ENCODE results near the gene XKR8. TPM values are rescaled to one million over a fixed set of nuclear protein-coding genes. Genes with fewer than 3 reads are reported as not detected.

The XKR8 gene
- total and polyA plus RNA-seq, 3 experiments from 2014 or later, result 7.3 to 23.3 (median 8.9) TPM

GRCh38 chr1:27957655-27958054 lies 2.1 kb upstream of the XKR8 start:
- Mint-ChIP-seq H3K27me3 (peaks cover 6 to 8% of the 10 kb centered on the region in 2 donors), H3K4me3 (peak overlapping the region in 3 of 7 donors; percentile 51 to 84 (median 73)), H3K36me3 (peaks cover 0 to 3% (median 0%) of the 10 kb centered on the region in 3 donors), H3K9me3 (no peaks in the 10 kb centered on the region), H3K27ac (peak overlapping the region in 2 of 8 donors; percentile 43 to 66), H3K4me1 (peaks cover 20 to 27% (median 21%) of the 10 kb centered on the region in 3 donors)
- ChIA-PET POLR2A (no interaction called here), CTCF (interaction anchor here (1.4 kb wide), 1 partner anchor 17 kb away, joined by 9 read pairs; no protein-coding TSS in a partner anchor)
- Histone ChIP-seq H3K4me1 (ENCODE audit: insufficient read depth, low read length) (peaks cover 20% of the 10 kb centered on the region), H3K36me3 (ENCODE audit: insufficient read depth, low read length) (no peaks in the 10 kb centered on the region), H3K9me3 (ENCODE audit: low read length) (no peaks in the 10 kb centered on the region), H3K27me3 (ENCODE audit: insufficient read depth, low read length, poor library complexity, severe bottlenecking) (no peaks in the 10 kb centered on the region), H3K4me3 (ENCODE audit: low read length) (no peak overlapping the region), H3K27ac (ENCODE audit: low read depth, low read length) (no peak overlapping the region)
- DNase-seq, result no peak

- peaks cover 20 to 29% (median 22%) of the 10 kb centered on the region in 3 donors for H3K4me1 Mint-ChIP-seq
- peaks cover 0 to 10% (median 0%) of the 10 kb centered on the region in 3 donors for H3K36me3 Mint-ChIP-seq
- ChIA-PET POLR2A (no interaction called here), CTCF (interaction anchor here (1.5 kb wide), 1 partner anchor 82 kb away, joined by 3 read pairs; no protein-coding TSS in a partner anchor)
- no peaks in the 10 kb centered on the region for H3K9me3 Mint-ChIP-seq
- Histone ChIP-seq H3K4me3 (ENCODE audit: low read length) (no peak overlapping the region), H3K9me3 (ENCODE audit: low read length) (no peaks in the 10 kb centered on the region), H3K36me3 (ENCODE audit: insufficient read depth, low read length) (no peaks in the 10 kb centered on the region), H3K4me1 (ENCODE audit: insufficient read depth, low read length) (peaks cover 20% of the 10 kb centered on the region), H3K27ac (ENCODE audit: low read depth, low read length) (peak overlapping the region; percentile 69), H3K27me3 (ENCODE audit: insufficient read depth, low read length, poor library complexity, severe bottlenecking) (no peaks in the 10 kb centered on the region)
- peak overlapping the region in 2 of 7 donors; percentile 36 to 85 for H3K4me3 Mint-ChIP-seq
- H3K27me3 Mint-ChIP-seq, result peaks cover 6 to 8% of the 10 kb centered on the region in 2 donors
- DNase-seq, result no peak
- H3K27ac Mint-ChIP-seq, result no peak overlapping the region
These were observed 1.3 kb upstream of the XKR8 start for GRCh38 chr1:27958513-27958912.

GRCh38 chr1:27960762-27961645 lies 1.2 kb downstream of the XKR8 start:
- Histone ChIP-seq H3K4me3 (ENCODE audit: low read length) (peak overlapping the region; percentile 86), H3K9me3 (ENCODE audit: low read length) (no peaks in the 10 kb centered on the region), H3K4me1 (ENCODE audit: insufficient read depth, low read length) (peaks cover 20% of the 10 kb centered on the region), H3K27me3 (ENCODE audit: insufficient read depth, low read length, poor library complexity, severe bottlenecking) (no peaks in the 10 kb centered on the region), H3K36me3 (ENCODE audit: insufficient read depth, low read length) (peaks cover 5% of the 10 kb centered on the region), H3K27ac (ENCODE audit: low read depth, low read length) (no peak overlapping the region)
- Mint-ChIP-seq H3K9me3 (no peaks in the 10 kb centered on the region), H3K27ac (peak overlapping the region; percentile 75 to 95 (median 84)), H3K27me3 (peaks cover 0 to 1% of the 10 kb centered on the region in 2 donors), H3K4me1 (peaks cover 22 to 31% (median 24%) of the 10 kb centered on the region in 3 donors), H3K36me3 (peaks cover 0 to 32% (median 6%) of the 10 kb centered on the region in 3 donors), H3K4me3 (peak overlapping the region; percentile 75 to 93 (median 86))
- CTCF ChIA-PET, result interaction anchor here (1.1 to 1.7 kb wide), 4 partner anchors 9 to 103 kb away, joined by 3 to 6 read pairs (median 3); no protein-coding TSS in a partner anchor
- POLR2A ChIA-PET, result interaction anchor here (1.0 to 1.4 kb wide), 2 partner anchors 8 to 11 kb away, joined by 3 to 4 read pairs; no protein-coding TSS in a partner anchor
- DNase-seq, result no peak

GRCh38 chr1:27961646-27962221 lies 2.0 kb downstream of the XKR8 start:
- POLR2A ChIA-PET, result interaction anchor here (1.0 kb wide), 1 partner anchor 10 kb away, joined by 3 read pairs; no protein-coding TSS in a partner anchor
- peaks cover 5% of the 10 kb centered on the region for H3K36me3 ChIP-seq (ENCODE audit: insufficient read depth, low read length)
- Mint-ChIP-seq H3K9me3 (no peaks in the 10 kb centered on the region), H3K27ac (peak overlapping the region; percentile 75 to 95 (median 84)), H3K4me3 (peak overlapping the region; percentile 75 to 93 (median 86)), H3K36me3 (peaks cover 0 to 40% (median 9%) of the 10 kb centered on the region in 3 donors), H3K27me3 (no peaks in the 10 kb centered on the region), H3K4me1 (peaks cover 22 to 31% (median 24%) of the 10 kb centered on the region in 3 donors)
- CTCF ChIA-PET, result interaction anchor here (1.3 kb wide), 1 partner anchor 10 kb away, joined by 4 read pairs; no protein-coding TSS in a partner anchor
- H3K27me3 ChIP-seq (ENCODE audit: insufficient read depth, low read length, poor library complexity, severe bottlenecking), result no peaks in the 10 kb centered on the region
- peaks cover 20% of the 10 kb centered on the region for H3K4me1 ChIP-seq (ENCODE audit: insufficient read depth, low read length)
- no peak overlapping the region for H3K27ac ChIP-seq (ENCODE audit: low read depth, low read length)
- no peaks in the 10 kb centered on the region for H3K9me3 ChIP-seq (ENCODE audit: low read length)
- no peak for DNase-seq
- H3K4me3 ChIP-seq (ENCODE audit: low read length), result no peak overlapping the region

- H3K9me3 ChIP-seq (ENCODE audit: low read length), result no peaks in the 10 kb centered on the region
- H3K27me3 ChIP-seq (ENCODE audit: insufficient read depth, low read length, poor library complexity, severe bottlenecking), result no peaks in the 10 kb centered on the region
- H3K4me1 ChIP-seq (ENCODE audit: insufficient read depth, low read length), result peaks cover 20% of the 10 kb centered on the region
- Mint-ChIP-seq H3K27ac (peak overlapping the region in 3 of 8 donors; percentile 36 to 83 (median 58)), H3K27me3 (no peaks in the 10 kb centered on the region), H3K9me3 (no peaks in the 10 kb centered on the region), H3K4me1 (peaks cover 22 to 33% (median 27%) of the 10 kb centered on the region in 3 donors), H3K4me3 (peak overlapping the region in 1 of 7 donors; percentile 65), H3K36me3 (peaks cover 0 to 56% (median 12%) of the 10 kb centered on the region in 3 donors)
- POLR2A ChIA-PET, result no interaction called here
- H3K4me3 ChIP-seq (ENCODE audit: low read length), result no peak overlapping the region
- H3K27ac ChIP-seq (ENCODE audit: low read depth, low read length), result no peak overlapping the region
- H3K36me3 ChIP-seq (ENCODE audit: insufficient read depth, low read length), result peaks cover 5% of the 10 kb centered on the region
- CTCF ChIA-PET, result interaction anchor here (1.2 to 1.3 kb wide), 2 partner anchors 8 to 106 kb away, joined by 3 to 4 read pairs; no protein-coding TSS in a partner anchor
- DNase-seq, result no peak
These were observed 3.6 kb downstream of the XKR8 start for GRCh38 chr1:27963393-27963792.

GRCh38 chr1:27966402-27967105 lies 6.8 kb downstream of the XKR8 start:
- no peak overlapping the region for H3K27ac ChIP-seq (ENCODE audit: low read depth, low read length)
- H3K4me3 ChIP-seq (ENCODE audit: low read length), result no peak overlapping the region
- ChIA-PET POLR2A (no interaction called here), CTCF (interaction anchor here (0.8 kb wide), 1 partner anchor 22 kb away, joined by 3 read pairs; no protein-coding TSS in a partner anchor)
- H3K36me3 Mint-ChIP-seq, result peaks cover 0 to 70% (median 13%) of the 10 kb centered on the region in 3 donors
- no peak overlapping the region for H3K4me3 Mint-ChIP-seq
- peaks cover 5% of the 10 kb centered on the region for H3K36me3 ChIP-seq (ENCODE audit: insufficient read depth, low read length)
- no peaks in the 10 kb centered on the region for H3K27me3 Mint-ChIP-seq
- H3K4me1 Mint-ChIP-seq, result peaks cover 14 to 30% (median 29%) of the 10 kb centered on the region in 3 donors
- no peaks in the 10 kb centered on the region for H3K9me3 Mint-ChIP-seq
- peak overlapping the region in 3 of 8 donors; percentile 42 to 50 (median 48) for H3K27ac Mint-ChIP-seq
- H3K9me3 ChIP-seq (ENCODE audit: low read length), result no peaks in the 10 kb centered on the region
- peaks cover 6% of the 10 kb centered on the region for H3K4me1 ChIP-seq (ENCODE audit: insufficient read depth, low read length)
- DNase-seq, result no peak
- H3K27me3 ChIP-seq (ENCODE audit: insufficient read depth, low read length, poor library complexity, severe bottlenecking), result no peaks in the 10 kb centered on the region

- H3K27me3 Mint-ChIP-seq, result no peaks in the 10 kb centered on the region
- ChIA-PET POLR2A (no interaction called here), CTCF (interaction anchor here (0.8 kb wide), 1 partner anchor 21 kb away, joined by 3 read pairs; no protein-coding TSS in a partner anchor)
- Histone ChIP-seq H3K36me3 (ENCODE audit: insufficient read depth, low read length) (peaks cover 5% of the 10 kb centered on the region), H3K27ac (ENCODE audit: low read depth, low read length) (no peak overlapping the region), H3K27me3 (ENCODE audit: insufficient read depth, low read length, poor library complexity, severe bottlenecking) (no peaks in the 10 kb centered on the region), H3K9me3 (ENCODE audit: low read length) (no peaks in the 10 kb centered on the region), H3K4me1 (ENCODE audit: insufficient read depth, low read length) (peaks cover 5% of the 10 kb centered on the region), H3K4me3 (ENCODE audit: low read length) (no peak overlapping the region)
- H3K36me3 Mint-ChIP-seq, result peaks cover 0 to 77% (median 13%) of the 10 kb centered on the region in 3 donors
- no peaks in the 10 kb centered on the region for H3K9me3 Mint-ChIP-seq
- peaks cover 10 to 24% (median 22%) of the 10 kb centered on the region in 3 donors for H3K4me1 Mint-ChIP-seq
- DNase-seq, result no peak
- peak overlapping the region in 6 of 8 donors; percentile 3 to 76 (median 39) for H3K27ac Mint-ChIP-seq
- peak overlapping the region in 1 of 7 donors; percentile 65 for H3K4me3 Mint-ChIP-seq
These were observed 7.5 kb downstream of the XKR8 start for GRCh38 chr1:27967106-27967883.

Measured in CD8-positive, alpha-beta memory T cell (primary cell).